Measurements from ENCODE around the gene GRIK1.

GRIK1 gene

GRCh38 chr21:29509121-29509520 lies 430.7 kb downstream of the GRIK1 start:
- Histone ChIP-seq H3K4me1 (ENCODE audit: control insufficient read depth, low read depth, low read length) (peaks cover 4% of the 10 kb centered on the region), H3K4me3 (ENCODE audit: low read length) (no peak overlapping the region), H3K9me3 (ENCODE audit: control insufficient read depth, low read depth, low read length) (no peaks in the 10 kb centered on the region), H3K36me3 (ENCODE audit: control insufficient read depth, low read depth, low read length) (no peaks in the 10 kb centered on the region), H3K27ac (ENCODE audit: low read length) (no peak overlapping the region), H3K27me3 (ENCODE audit: control insufficient read depth, insufficient read depth, low read length) (no peaks in the 10 kb centered on the region), H3K9ac (ENCODE audit: low read length) (no peak overlapping the region)

- peaks cover 4% of the 10 kb centered on the region for H3K4me1 ChIP-seq (ENCODE audit: control insufficient read depth, low read depth, low read length)
- no peak overlapping the region for H3K27ac ChIP-seq (ENCODE audit: low read length)
- no peaks in the 10 kb centered on the region for H3K9me3 ChIP-seq (ENCODE audit: control insufficient read depth, low read depth, low read length)
- H3K4me3 ChIP-seq (ENCODE audit: low read length), result no peak overlapping the region
- H3K27me3 ChIP-seq (ENCODE audit: control insufficient read depth, insufficient read depth, low read length), result no peaks in the 10 kb centered on the region
- no peak overlapping the region for H3K9ac ChIP-seq (ENCODE audit: low read length)
- no peaks in the 10 kb centered on the region for H3K36me3 ChIP-seq (ENCODE audit: control insufficient read depth, low read depth, low read length)
Measured at GRCh38 chr21:29508301-29508700, 431.5 kb downstream of the GRIK1 start.

GRCh38 chr21:29506947-29507346 lies 432.8 kb downstream of the GRIK1 start:
- H3K4me3 ChIP-seq (ENCODE audit: low read length), result no peak overlapping the region
- no peak overlapping the region for H3K9ac ChIP-seq (ENCODE audit: low read length)
- no peaks in the 10 kb centered on the region for H3K36me3 ChIP-seq (ENCODE audit: control insufficient read depth, low read depth, low read length)
- no peaks in the 10 kb centered on the region for H3K27me3 ChIP-seq (ENCODE audit: control insufficient read depth, insufficient read depth, low read length)
- H3K9me3 ChIP-seq (ENCODE audit: control insufficient read depth, low read depth, low read length), result no peaks in the 10 kb centered on the region
- H3K27ac ChIP-seq (ENCODE audit: low read length), result no peak overlapping the region
- peaks cover 4% of the 10 kb centered on the region for H3K4me1 ChIP-seq (ENCODE audit: control insufficient read depth, low read depth, low read length)

GRCh38 chr21:29506214-29506613 lies 433.6 kb downstream of the GRIK1 start:
- Histone ChIP-seq H3K4me1 (ENCODE audit: control insufficient read depth, low read depth, low read length) (peaks cover 4% of the 10 kb centered on the region), H3K36me3 (ENCODE audit: control insufficient read depth, low read depth, low read length) (no peaks in the 10 kb centered on the region), H3K27ac (ENCODE audit: low read length) (no peak overlapping the region), H3K9ac (ENCODE audit: low read length) (no peak overlapping the region), H3K27me3 (ENCODE audit: control insufficient read depth, insufficient read depth, low read length) (no peaks in the 10 kb centered on the region), H3K9me3 (ENCODE audit: control insufficient read depth, low read depth, low read length) (no peaks in the 10 kb centered on the region), H3K4me3 (ENCODE audit: low read length) (no peak overlapping the region)

GRCh38 chr21:29504751-29505321 lies 435.0 kb downstream of the GRIK1 start:
- H3K4me1 ChIP-seq (ENCODE audit: control insufficient read depth, low read depth, low read length), result no peaks in the 10 kb centered on the region
- H3K36me3 ChIP-seq (ENCODE audit: control insufficient read depth, low read depth, low read length), result no peaks in the 10 kb centered on the region
- H3K9ac ChIP-seq (ENCODE audit: low read length), result no peak overlapping the region

GRCh38 chr21:29501451-29501850 lies 438.3 kb downstream of the GRIK1 start:
- H3K9me3 ChIP-seq (ENCODE audit: control insufficient read depth, low read depth, low read length), result no peaks in the 10 kb centered on the region
- no peak overlapping the region for H3K27ac ChIP-seq (ENCODE audit: low read length)
- no peaks in the 10 kb centered on the region for H3K36me3 ChIP-seq (ENCODE audit: control insufficient read depth, low read depth, low read length)
- H3K9ac ChIP-seq (ENCODE audit: low read length), result no peak overlapping the region
- no peak overlapping the region for H3K4me3 ChIP-seq (ENCODE audit: low read length)
- H3K27me3 ChIP-seq (ENCODE audit: control insufficient read depth, insufficient read depth, low read length), result no peaks in the 10 kb centered on the region
- H3K4me1 ChIP-seq (ENCODE audit: control insufficient read depth, low read depth, low read length), result no peaks in the 10 kb centered on the region

More at GRCh38 chr21:29504751-29505321, 435.0 kb downstream of the GRIK1 start:
- Histone ChIP-seq H3K27ac (ENCODE audit: low read length) (no peak overlapping the region), H3K27me3 (ENCODE audit: control insufficient read depth, insufficient read depth, low read length) (no peaks in the 10 kb centered on the region), H3K9me3 (ENCODE audit: control insufficient read depth, low read depth, low read length) (no peaks in the 10 kb centered on the region), H3K4me3 (ENCODE audit: low read length) (no peak overlapping the region)

- Histone ChIP-seq H3K27ac (ENCODE audit: low read length) (no peak overlapping the region), H3K9me3 (ENCODE audit: control insufficient read depth, low read depth, low read length) (no peaks in the 10 kb centered on the region), H3K9ac (ENCODE audit: low read length) (no peak overlapping the region), H3K27me3 (ENCODE audit: control insufficient read depth, insufficient read depth, low read length) (no peaks in the 10 kb centered on the region), H3K4me3 (ENCODE audit: low read length) (no peak overlapping the region), H3K36me3 (ENCODE audit: control insufficient read depth, low read depth, low read length) (no peaks in the 10 kb centered on the region), H3K4me1 (ENCODE audit: control insufficient read depth, low read depth, low read length) (no peaks in the 10 kb centered on the region)
Measured at GRCh38 chr21:29499734-29500343, 440.0 kb downstream of the GRIK1 start.

- Histone ChIP-seq H3K27me3 (ENCODE audit: control insufficient read depth, insufficient read depth, low read length) (no peaks in the 10 kb centered on the region), H3K36me3 (ENCODE audit: control insufficient read depth, low read depth, low read length) (no peaks in the 10 kb centered on the region), H3K9me3 (ENCODE audit: control insufficient read depth, low read depth, low read length) (no peaks in the 10 kb centered on the region), H3K4me3 (ENCODE audit: low read length) (no peak overlapping the region), H3K4me1 (ENCODE audit: control insufficient read depth, low read depth, low read length) (no peaks in the 10 kb centered on the region), H3K27ac (ENCODE audit: low read length) (no peak overlapping the region), H3K9ac (ENCODE audit: low read length) (no peak overlapping the region)
Measured at GRCh38 chr21:29499229-29499628, 440.6 kb downstream of the GRIK1 start.

- H3K27me3 ChIP-seq (ENCODE audit: control insufficient read depth, insufficient read depth, low read length), result no peaks in the 10 kb centered on the region
Measured at GRCh38 chr21:29496337-29496736, 443.5 kb downstream of the GRIK1 start.

GRCh38 chr21:29490016-29490415 lies 449.8 kb downstream of the GRIK1 start:
- Histone ChIP-seq H3K36me3 (ENCODE audit: control insufficient read depth, low read depth, low read length) (no peaks in the 10 kb centered on the region), H3K4me1 (ENCODE audit: control insufficient read depth, low read depth, low read length) (peaks cover 16% of the 10 kb centered on the region), H3K9ac (ENCODE audit: low read length) (no peak overlapping the region), H3K27me3 (ENCODE audit: control insufficient read depth, insufficient read depth, low read length) (no peaks in the 10 kb centered on the region), H3K4me3 (ENCODE audit: low read length) (no peak overlapping the region), H3K9me3 (ENCODE audit: control insufficient read depth, low read depth, low read length) (no peaks in the 10 kb centered on the region), H3K27ac (ENCODE audit: low read length) (no peak overlapping the region)

More at GRCh38 chr21:29496337-29496736, 443.5 kb downstream of the GRIK1 start:
- Histone ChIP-seq H3K4me3 (ENCODE audit: low read length) (no peak overlapping the region), H3K36me3 (ENCODE audit: control insufficient read depth, low read depth, low read length) (no peaks in the 10 kb centered on the region), H3K4me1 (ENCODE audit: control insufficient read depth, low read depth, low read length) (no peaks in the 10 kb centered on the region), H3K9ac (ENCODE audit: low read length) (no peak overlapping the region), H3K27ac (ENCODE audit: low read length) (no peak overlapping the region), H3K9me3 (ENCODE audit: control insufficient read depth, low read depth, low read length) (no peaks in the 10 kb centered on the region)

- Histone ChIP-seq H3K36me3 (ENCODE audit: control insufficient read depth, low read depth, low read length) (no peaks in the 10 kb centered on the region), H3K4me1 (ENCODE audit: control insufficient read depth, low read depth, low read length) (peaks cover 16% of the 10 kb centered on the region)
Measured at GRCh38 chr21:29487154-29487553, 452.6 kb downstream of the GRIK1 start.

More at GRCh38 chr21:29487154-29487553, 452.6 kb downstream of the GRIK1 start:
- no peak overlapping the region for H3K4me3 ChIP-seq (ENCODE audit: low read length)
- no peaks in the 10 kb centered on the region for H3K9me3 ChIP-seq (ENCODE audit: control insufficient read depth, low read depth, low read length)
- no peaks in the 10 kb centered on the region for H3K27me3 ChIP-seq (ENCODE audit: control insufficient read depth, insufficient read depth, low read length)
- H3K9ac ChIP-seq (ENCODE audit: low read length), result no peak overlapping the region
- no peak overlapping the region for H3K27ac ChIP-seq (ENCODE audit: low read length)
